KMS-11 (cell line): ENCODE data around the gene OCLN.
"Not testable (repeated sequence)": the region's sequence is repeated elsewhere in the genome, so short reads cannot be mapped to it uniquely, and the experiment has no call there.

ENCODE experiments used
- H2AFZ ChIP-seq: fragments of 200-600 bp; sonication (generic); 2 replicates; pipeline ENCODE4 v1.6.1; 2016; ENCODE audit warnings: antibody characterized with exemption, mixed run types, low read depth
- H3K27ac ChIP-seq: fragments of 200-600 bp; sonication (generic); 2 replicates; pipeline ENCODE4 v1.6.1; 2016; ENCODE audit warnings: mild to moderate bottlenecking, mixed run types
- H3K27me3 ChIP-seq: fragments of 200-600 bp; sonication (generic); 2 replicates; pipeline ENCODE4 v1.6.1; 2017; ENCODE audit warnings: mild to moderate bottlenecking, low read depth, mixed run types, moderate library complexity; ENCODE audit not compliant: insufficient read depth
- H3K36me3 ChIP-seq: fragments of 200-600 bp; sonication (generic); 2 replicates; pipeline ENCODE4 v1.6.1; 2017; ENCODE audit warnings: mild to moderate bottlenecking, mixed run types; ENCODE audit not compliant: insufficient read depth
- H3K4me1 ChIP-seq: fragments of 200-600 bp; sonication (generic); 2 replicates; pipeline ENCODE4 v1.6.1; 2016; ENCODE audit warnings: mild to moderate bottlenecking, low read depth, mixed run types; ENCODE audit not compliant: poor library complexity, severe bottlenecking
- H3K4me2 ChIP-seq: fragments of 200-600 bp; sonication (generic); 2 replicates; pipeline ENCODE4 v1.7.0; 2016; ENCODE audit warnings: mild to moderate bottlenecking, mixed run types
- H3K4me3 ChIP-seq: fragments of 200-600 bp; sonication (generic); IDR thresholded peaks from 2 replicates; pipeline ENCODE4 v1.6.1; 2017; ENCODE audit warnings: low read depth, low read length, mixed read lengths; ENCODE audit not compliant: insufficient read depth
- H3K79me2 ChIP-seq: fragments of 200-600 bp; sonication (generic); 2 replicates; pipeline ENCODE4 v1.6.1; 2016; ENCODE audit warnings: low read depth, mixed run types; ENCODE audit not compliant: insufficient read depth
- H3K9ac ChIP-seq: fragments of 200-600 bp; sonication (generic); 2 replicates; pipeline ENCODE4 v1.6.1; 2016; ENCODE audit warnings: mild to moderate bottlenecking, mixed run types
- H4K20me1 ChIP-seq: fragments of 200-600 bp; sonication (generic); 2 replicates; pipeline ENCODE4 v1.6.1; 2016; ENCODE audit warnings: mild to moderate bottlenecking, mixed run types; ENCODE audit not compliant: insufficient read depth
- CTCF ChIP-seq: fragments of 200-600 bp; sonication (generic); conservative IDR thresholded peaks from 2 replicates; pipeline ENCODE4 v1.6.1; 2017; ENCODE audit warnings: low read depth, mild to moderate bottlenecking, antibody characterized with exemption, low read length, moderate library complexity, mixed read lengths

OCLN gene

GRCh38 chr5:69512740-69513260 is 20.2 kb downstream of the OCLN start:
- Histone ChIP-seq H3K9ac (no peak overlapping the region), H3K4me1 (no peaks in the 10 kb centered on the region), H2AFZ (no peak overlapping the region), H3K27ac (no peak overlapping the region), H3K27me3 (no peaks in the 10 kb centered on the region), H3K4me3 (no peak overlapping the region), H3K36me3 (no peaks in the 10 kb centered on the region), H4K20me1 (no peaks in the 10 kb centered on the region), H3K79me2 (no peaks in the 10 kb centered on the region), H3K4me2 (no peak overlapping the region)
- TF ChIP-seq CTCF: no peak

GRCh38 chr5:69515570-69515969 is 23.0 kb downstream of the OCLN start:
- H3K9ac ChIP-seq, H3K36me3 ChIP-seq, H3K27ac ChIP-seq, H2AFZ ChIP-seq, H4K20me1 ChIP-seq, H3K4me3 ChIP-seq, H3K4me1 ChIP-seq, H3K27me3 ChIP-seq, H3K79me2 ChIP-seq, H3K4me2 ChIP-seq: not testable (repeated sequence)

- Histone ChIP-seq H3K4me1 (no peaks in the 10 kb centered on the region), H3K27ac (no peak overlapping the region), H3K4me3 (no peak overlapping the region), H2AFZ (no peak overlapping the region), H3K36me3 (no peaks in the 10 kb centered on the region), H3K27me3 (no peaks in the 10 kb centered on the region), H3K4me2 (no peak overlapping the region), H3K9ac (no peak overlapping the region), H4K20me1 (no peaks in the 10 kb centered on the region), H3K79me2 (no peaks in the 10 kb centered on the region)
- TF ChIP-seq CTCF: no peak
These were observed 24.2 kb downstream of the OCLN start for GRCh38 chr5:69516769-69517168.

- Histone ChIP-seq H3K9ac (no peak overlapping the region), H3K4me2 (no peak overlapping the region), H3K27me3 (no peaks in the 10 kb centered on the region), H4K20me1 (no peaks in the 10 kb centered on the region), H3K27ac (no peak overlapping the region), H3K36me3 (no peaks in the 10 kb centered on the region), H3K4me3 (no peak overlapping the region), H3K79me2 (no peaks in the 10 kb centered on the region), H3K4me1 (no peaks in the 10 kb centered on the region), H2AFZ (no peak overlapping the region)
- TF ChIP-seq CTCF: no peak
These were observed 25.2 kb downstream of the OCLN start for GRCh38 chr5:69517763-69518212.

- H2AFZ ChIP-seq: no peak overlapping the region
- no peak overlapping the region for H3K9ac ChIP-seq
- H4K20me1 ChIP-seq: no peaks in the 10 kb centered on the region
- no peaks in the 10 kb centered on the region for H3K4me1 ChIP-seq
- no peak overlapping the region for H3K27ac ChIP-seq
- no peaks in the 10 kb centered on the region for H3K79me2 ChIP-seq
- no peaks in the 10 kb centered on the region for H3K27me3 ChIP-seq
- H3K4me3 ChIP-seq: no peak overlapping the region
- no peak overlapping the region for H3K4me2 ChIP-seq
- TF ChIP-seq CTCF: no peak
- H3K36me3 ChIP-seq: no peaks in the 10 kb centered on the region
These were observed 26.7 kb downstream of the OCLN start for GRCh38 chr5:69519285-69519684.
